Body of pancreas (tissue), 4 donors: ENCODE measurements around the gene PJA2.

Source experiments
- POLR2A ChIP-seq, 3 donors: fragments of 450-650 bp; IDR thresholded peaks; one replicate each; pipeline ENCODE4 v1.6.1; 2016; ENCODE audit warnings: antibody characterized with exemption in 3 of 3, mild to moderate bottlenecking in 2 of 3
- TF ChIP-seq, protein P1 (sequence below), 7 experiments: fragments of 450-650 bp in 4 of 7; fragments of 200-600 bp in 3 of 7; sonication (generic) in 3 of 7; IDR thresholded peaks; one replicate each; pipeline ENCODE4 v1.5.1; 2016 to 2019; ENCODE audit warnings: antibody characterized with exemption in 7 of 7

DNA sequence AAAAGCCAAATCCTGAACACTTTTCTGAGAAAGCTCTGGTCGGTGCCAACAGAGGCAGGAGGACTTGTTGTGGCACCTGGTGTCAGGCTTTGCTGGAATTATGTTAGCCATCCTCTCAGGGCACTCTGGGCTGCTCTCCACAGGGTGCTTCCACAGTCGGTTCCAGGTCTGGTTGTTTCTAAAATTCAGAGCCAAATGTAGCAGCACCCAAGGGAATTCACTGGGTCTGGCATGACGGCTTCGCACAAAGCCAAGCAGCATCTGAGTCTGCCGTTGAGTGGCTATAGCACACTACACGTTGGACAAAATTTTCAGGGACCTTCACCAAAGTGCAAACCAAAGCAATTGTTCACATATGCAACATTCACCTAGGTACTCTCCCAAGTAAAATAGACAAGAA is 110.2 kb downstream of the PJA2 start:
- TF ChIP-seq, protein P1, sequence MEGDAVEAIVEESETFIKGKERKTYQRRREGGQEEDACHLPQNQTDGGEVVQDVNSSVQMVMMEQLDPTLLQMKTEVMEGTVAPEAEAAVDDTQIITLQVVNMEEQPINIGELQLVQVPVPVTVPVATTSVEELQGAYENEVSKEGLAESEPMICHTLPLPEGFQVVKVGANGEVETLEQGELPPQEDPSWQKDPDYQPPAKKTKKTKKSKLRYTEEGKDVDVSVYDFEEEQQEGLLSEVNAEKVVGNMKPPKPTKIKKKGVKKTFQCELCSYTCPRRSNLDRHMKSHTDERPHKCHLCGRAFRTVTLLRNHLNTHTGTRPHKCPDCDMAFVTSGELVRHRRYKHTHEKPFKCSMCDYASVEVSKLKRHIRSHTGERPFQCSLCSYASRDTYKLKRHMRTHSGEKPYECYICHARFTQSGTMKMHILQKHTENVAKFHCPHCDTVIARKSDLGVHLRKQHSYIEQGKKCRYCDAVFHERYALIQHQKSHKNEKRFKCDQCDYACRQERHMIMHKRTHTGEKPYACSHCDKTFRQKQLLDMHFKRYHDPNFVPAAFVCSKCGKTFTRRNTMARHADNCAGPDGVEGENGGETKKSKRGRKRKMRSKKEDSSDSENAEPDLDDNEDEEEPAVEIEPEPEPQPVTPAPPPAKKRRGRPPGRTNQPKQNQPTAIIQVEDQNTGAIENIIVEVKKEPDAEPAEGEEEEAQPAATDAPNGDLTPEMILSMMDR (IDR thresholded peaks at IDR 0.05): no peak
- no peak for TF ChIP-seq POLR2A (IDR thresholded peaks at IDR 0.05)
